NB4 (cell line): ENCODE measurements around the gene ZSWIM8.

Experiments used
- TF ChIP-seq, protein P1 (sequence below): IDR thresholded peaks from one replicate; pipeline ENCODE4 v1.5.1; 2012; ENCODE audit warnings: low read depth, low read length
- TF ChIP-seq, protein P2 (sequence below): IDR thresholded peaks from 2 replicates; pipeline ENCODE4 v1.6.1; 2011; ENCODE audit warnings: low read depth, low read length

DNA sequence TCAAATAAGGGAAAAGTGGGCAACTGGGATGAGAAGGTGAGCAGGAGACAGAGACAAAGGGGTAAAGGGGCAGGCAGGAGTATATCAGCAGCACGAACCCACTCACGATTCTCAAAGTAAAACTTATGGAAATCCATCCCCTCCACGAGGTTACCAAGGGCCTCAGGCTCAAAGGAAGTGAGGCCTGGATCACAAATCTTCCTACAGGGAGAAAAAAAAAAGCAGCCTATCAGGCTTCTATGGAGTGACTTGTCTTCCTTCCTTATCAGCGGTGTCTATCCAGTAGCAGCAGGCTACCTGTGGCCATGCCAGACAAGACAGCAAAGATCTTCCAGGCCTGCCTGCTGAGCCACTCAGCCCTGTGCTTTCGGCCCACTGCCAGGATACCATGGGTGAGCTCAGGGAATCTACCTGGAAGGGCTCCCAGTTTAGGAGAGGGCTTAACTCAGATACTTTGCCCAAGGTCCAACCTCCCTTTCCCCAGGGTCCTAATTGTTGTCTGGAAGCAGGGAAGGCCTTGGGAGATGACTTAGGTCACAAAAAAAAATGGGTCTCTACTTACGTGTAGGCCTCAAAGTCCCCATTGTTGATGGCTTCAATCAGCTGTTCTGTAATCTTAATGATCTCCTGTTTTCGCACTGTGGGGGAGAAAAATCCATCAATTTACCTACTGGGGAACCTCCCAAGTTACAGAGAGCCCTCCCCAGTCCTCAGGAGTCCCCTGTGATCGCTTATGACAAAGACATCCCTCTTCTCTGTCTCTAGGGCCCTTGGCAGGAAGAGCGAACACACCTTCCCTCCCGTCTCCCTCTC is 31.7 kb downstream of the ZSWIM8 start:
- TF ChIP-seq, protein P1, sequence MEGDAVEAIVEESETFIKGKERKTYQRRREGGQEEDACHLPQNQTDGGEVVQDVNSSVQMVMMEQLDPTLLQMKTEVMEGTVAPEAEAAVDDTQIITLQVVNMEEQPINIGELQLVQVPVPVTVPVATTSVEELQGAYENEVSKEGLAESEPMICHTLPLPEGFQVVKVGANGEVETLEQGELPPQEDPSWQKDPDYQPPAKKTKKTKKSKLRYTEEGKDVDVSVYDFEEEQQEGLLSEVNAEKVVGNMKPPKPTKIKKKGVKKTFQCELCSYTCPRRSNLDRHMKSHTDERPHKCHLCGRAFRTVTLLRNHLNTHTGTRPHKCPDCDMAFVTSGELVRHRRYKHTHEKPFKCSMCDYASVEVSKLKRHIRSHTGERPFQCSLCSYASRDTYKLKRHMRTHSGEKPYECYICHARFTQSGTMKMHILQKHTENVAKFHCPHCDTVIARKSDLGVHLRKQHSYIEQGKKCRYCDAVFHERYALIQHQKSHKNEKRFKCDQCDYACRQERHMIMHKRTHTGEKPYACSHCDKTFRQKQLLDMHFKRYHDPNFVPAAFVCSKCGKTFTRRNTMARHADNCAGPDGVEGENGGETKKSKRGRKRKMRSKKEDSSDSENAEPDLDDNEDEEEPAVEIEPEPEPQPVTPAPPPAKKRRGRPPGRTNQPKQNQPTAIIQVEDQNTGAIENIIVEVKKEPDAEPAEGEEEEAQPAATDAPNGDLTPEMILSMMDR = no peak
- TF ChIP-seq, protein P2, sequence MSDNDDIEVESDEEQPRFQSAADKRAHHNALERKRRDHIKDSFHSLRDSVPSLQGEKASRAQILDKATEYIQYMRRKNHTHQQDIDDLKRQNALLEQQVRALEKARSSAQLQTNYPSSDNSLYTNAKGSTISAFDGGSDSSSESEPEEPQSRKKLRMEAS = no peak
